Measurements from ENCODE around the gene SF3B2.
"Not testable (repeated sequence)": the region's sequence is repeated elsewhere in the genome, so short reads cannot be mapped to it uniquely, and the experiment has no call there.

SF3B2 gene

GRCh38 chr11:66014804-66015453, 37.2 kb upstream of the SF3B2 start:
- intact Hi-C loops (cut with DNase I) = no loop called here
- no peak for DNase-seq

GRCh38 chr11:66015454-66015881, 36.7 kb upstream of the SF3B2 start:
- intact Hi-C loops (cut with DNase I) = no loop called here
- no peak for DNase-seq

GRCh38 chr11:66015936-66016792, 36.0 kb upstream of the SF3B2 start:
- no peak for DNase-seq
- intact Hi-C loops (cut with DNase I) = no loop called here

- intact Hi-C loops (cut with DNase I) = no loop called here
- no peak for DNase-seq
Observed at GRCh38 chr11:66016793-66017177, 35.4 kb upstream of the SF3B2 start.

GRCh38 chr11:66017321-66017720, 34.8 kb upstream of the SF3B2 start:
- intact Hi-C loops (cut with DNase I) = no loop called here
- no peak for DNase-seq

GRCh38 chr11:66020212-66020611, 32.0 kb upstream of the SF3B2 start:
- intact Hi-C loops (cut with DNase I) = no loop called here
- no peak for DNase-seq

- peak in 2 of 42 donors; percentile 32 to 33 for DNase-seq
- intact Hi-C loops (cut with DNase I) = no loop called here
Observed at GRCh38 chr11:66020618-66021357, 31.4 kb upstream of the SF3B2 start.

- intact Hi-C loops (cut with DNase I) = no loop called here
Observed at GRCh38 chr11:66022401-66023185, 29.6 kb upstream of the SF3B2 start.

GRCh38 chr11:66023186-66023440, 29.1 kb upstream of the SF3B2 start:
- intact Hi-C loops (cut with DNase I); DNase-seq: not testable (repeated sequence)

More at GRCh38 chr11:66022401-66023185, 29.6 kb upstream of the SF3B2 start:
- DNase-seq = peak; percentile 39 to 90 (median 74)

- intact Hi-C loops (cut with DNase I) = no loop called here
- DNase-seq = no peak
Observed at GRCh38 chr11:66026017-66026529, 26.1 kb upstream of the SF3B2 start, which contains the start of gene CATSPER1. Gene CATSPER1 (minus strand): TSS chr11:66026479. CDS start chr11:66026379, 100 bp downstream.

GRCh38 chr11:66032957-66033735, 19.0 kb upstream of the SF3B2 start:
- no peak for DNase-seq
- intact Hi-C loops (cut with DNase I) = no loop called here

- intact Hi-C loops (cut with DNase I) = no loop called here
- peak in 9 of 42 donors; percentile 8 to 64 (median 30) for DNase-seq
Observed at GRCh38 chr11:66035653-66036333, 16.4 kb upstream of the SF3B2 start.

GRCh38 chr11:66036334-66036710, 15.8 kb upstream of the SF3B2 start:
- intact Hi-C loops (cut with DNase I) = no loop called here
- DNase-seq = no peak

- intact Hi-C loops (cut with DNase I) = no loop called here
- DNase-seq = no peak
Observed at GRCh38 chr11:66037327-66037726, 14.8 kb upstream of the SF3B2 start.

- intact Hi-C loops (cut with DNase I) = no loop called here
- no peak for DNase-seq
Observed at GRCh38 chr11:66039765-66040164, 12.4 kb upstream of the SF3B2 start.

- intact Hi-C loops (cut with DNase I) = no loop called here
- no peak for DNase-seq
Observed at GRCh38 chr11:66042227-66042995, 9.8 kb upstream of the SF3B2 start.
